Neural cell (in vitro differentiated cells): Measurements from ENCODE around the gene CCDC43. TPM values are rescaled to one million over a fixed set of nuclear protein-coding genes. Genes with fewer than 3 reads are reported as not detected.

Source experiments
- H2AFZ ChIP-seq: fragments of 200-600, 300-800 bp; sonication (generic), shearing (Covaris generic); 2 replicates; pipeline ENCODE4 v1.6.0; 2014; ENCODE audit warnings: low read depth, mild to moderate bottlenecking, antibody characterized with exemption, low read length, moderate library complexity
- H3F3A ChIP-seq: fragments of 200-600 bp; shearing (Covaris generic); 2 replicates; pipeline ENCODE4 v1.6.1; 2016; ENCODE audit warnings: mild to moderate bottlenecking, moderate library complexity, mixed read lengths, antibody characterized with exemption, low read length; ENCODE audit not compliant: insufficient read depth, poor library complexity, severe bottlenecking
- H3K27ac ChIP-seq: fragments of 200-600, 300-800 bp; sonication (generic), shearing (Covaris generic); 2 replicates; pipeline ENCODE4 v1.5.1; 2014; ENCODE audit warnings: mild to moderate bottlenecking, low read length, moderate library complexity
- H3K27me3 ChIP-seq: fragments of 300-800, 200-600 bp; sonication (generic), shearing (Covaris generic); 2 replicates; pipeline ENCODE4 v1.6.0; 2014; ENCODE audit warnings: mild to moderate bottlenecking, low read depth, low read length, moderate library complexity; ENCODE audit not compliant: insufficient read depth
- H3K36me3 ChIP-seq: fragments of 300-800, 200-600 bp; sonication (generic), shearing (Covaris generic); 2 replicates; pipeline ENCODE4 v1.5.1; 2014; ENCODE audit warnings: mild to moderate bottlenecking, antibody characterized with exemption, low read length, moderate library complexity; ENCODE audit not compliant: insufficient read depth
- H3K4me2 ChIP-seq: fragments of 300-800, 200-600 bp; sonication (generic), shearing (Covaris generic); 2 replicates; pipeline ENCODE4 v1.6.0; 2014; ENCODE audit warnings: mild to moderate bottlenecking, low read length
- H3K4me3 ChIP-seq: fragments of 300-800, 200-600 bp; sonication (generic), shearing (Covaris generic); 2 replicates; pipeline ENCODE4 v1.5.1; 2014; ENCODE audit warnings: mild to moderate bottlenecking, low read length, moderate library complexity
- H3K79me2 ChIP-seq: fragments of 200-600 bp; shearing (Covaris generic); replicated peaks from 2 replicates; pipeline ENCODE4 v1.6.0; 2014; ENCODE audit warnings: mild to moderate bottlenecking, low read length, moderate library complexity; ENCODE audit not compliant: insufficient read depth
- H3K9ac ChIP-seq: fragments of 300-800, 200-600 bp; sonication (generic), shearing (Covaris generic); 2 replicates; pipeline ENCODE4 v1.6.1; 2016; ENCODE audit warnings: mild to moderate bottlenecking, low read length, mixed read lengths
- H3K9me2 ChIP-seq: fragments of 200-600 bp; shearing (Covaris generic); 2 replicates; pipeline ENCODE4 v1.6.1; 2016; ENCODE audit warnings: mild to moderate bottlenecking, low read length, mixed read lengths; ENCODE audit not compliant: insufficient read depth
- H3K9me3 ChIP-seq: fragments of 200-600, 300-800 bp; sonication (generic), shearing (Covaris generic); 2 replicates; pipeline ENCODE4 v1.6.1; 2016; ENCODE audit warnings: mild to moderate bottlenecking, mixed run types, low read length, moderate library complexity, mixed read lengths
- H4K20me1 ChIP-seq: fragments of 200-600 bp; shearing (Covaris generic); 2 replicates; pipeline ENCODE4 v1.6.1; 2016; ENCODE audit warnings: mild to moderate bottlenecking, mixed run types; ENCODE audit not compliant: insufficient read depth
- EP300 ChIP-seq: fragments of 450-650 bp; conservative IDR thresholded peaks from 2 replicates; pipeline ENCODE4 v1.6.1; 2014; ENCODE audit warnings: antibody characterized with exemption, mild to moderate bottlenecking, moderate library complexity; ENCODE audit not compliant: poor library complexity, severe bottlenecking
- EZH2 ChIP-seq: fragments of 200-600, 300-800 bp; shearing (Covaris generic), sonication (generic); IDR thresholded peaks from 2 replicates; pipeline ENCODE4 v1.6.1; 2014; ENCODE audit warnings: antibody characterized with exemption, low read length, borderline replicate concordance, mild to moderate bottlenecking; ENCODE audit not compliant: insufficient read depth, poor library complexity, severe bottlenecking
- MXI1 ChIP-seq: fragments of 450-650 bp; conservative IDR thresholded peaks from 2 replicates; pipeline ENCODE4 v1.6.1; 2014; ENCODE audit warnings: antibody characterized with exemption, mild to moderate bottlenecking; ENCODE audit not compliant: poor library complexity, severe bottlenecking
- POLR2AphosphoS5 ChIP-seq: IDR thresholded peaks from 2 replicates; pipeline ENCODE4 v1.6.1; 2012
- RAD21 ChIP-seq: fragments of 450-650 bp; conservative IDR thresholded peaks from 2 replicates; pipeline ENCODE4 v1.6.1; 2014; ENCODE audit warnings: antibody characterized with exemption, mild to moderate bottlenecking, moderate library complexity
- SMC3 ChIP-seq: fragments of 450-650 bp; conservative IDR thresholded peaks from 2 replicates; pipeline ENCODE4 v1.6.1; 2014; ENCODE audit warnings: antibody characterized with exemption, mild to moderate bottlenecking, moderate library complexity; ENCODE audit not compliant: poor library complexity
- TAF1 ChIP-seq: IDR thresholded peaks from 2 replicates; pipeline ENCODE4 v1.6.1; 2012; ENCODE audit warnings: low read depth
- polyA plus RNA-seq: library from polyadenylated mRNA; depleted of rRNA; stranded (reverse); fragments of >200 nt; gene quantifications from 2 replicates; pipeline ENCODE4 v1.2.3, GENCODE V29; 2014
- TF ChIP-seq, protein P1 (sequence below): fragments of 450-650 bp; IDR thresholded peaks from 2 replicates; pipeline ENCODE4 v1.5.1; 2014; ENCODE audit warnings: antibody characterized with exemption, mild to moderate bottlenecking, moderate library complexity; ENCODE audit not compliant: poor library complexity, severe bottlenecking
- TF ChIP-seq, protein P2 (sequence below): IDR thresholded peaks from 2 replicates; pipeline ENCODE4 v1.6.1; 2012; ENCODE audit warnings: borderline replicate concordance

The CCDC43 gene
- polyA plus RNA-seq, 1 donor from 2014 or later, result 53.3 TPM

DNA sequence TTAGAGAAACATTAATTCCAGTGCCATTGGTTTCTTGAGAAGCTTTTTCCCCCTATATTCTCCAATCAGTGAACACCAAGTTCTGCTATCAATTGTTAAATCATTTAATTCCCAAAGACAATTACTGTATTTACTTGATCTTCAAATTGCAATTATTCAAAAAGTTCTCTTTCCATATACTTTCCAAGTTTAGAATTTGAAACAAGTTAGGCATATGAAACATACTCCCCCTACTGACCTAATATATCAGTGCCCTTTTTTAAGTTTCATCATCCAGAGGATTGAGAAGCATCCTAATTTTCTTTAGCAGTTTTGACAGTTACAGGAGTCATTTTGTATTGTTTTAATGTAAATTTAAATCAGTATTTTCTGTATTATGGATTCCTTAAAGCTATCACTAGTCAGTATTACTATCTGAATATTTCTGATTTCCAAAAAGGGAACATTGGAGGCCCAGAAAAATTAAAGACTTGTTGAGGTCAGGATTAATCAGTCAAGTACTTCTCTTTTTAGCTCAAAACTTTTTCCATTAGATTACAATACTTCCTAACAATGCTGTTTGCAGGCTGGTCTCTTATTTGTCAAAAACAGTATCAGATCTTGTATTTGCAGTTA lies 17.0 kb downstream of the CCDC43 start:
- Histone ChIP-seq H3K36me3 (no peaks in the 10 kb centered on the region), H3K27me3 (no peaks in the 10 kb centered on the region), H3K4me2 (no peak overlapping the region), H3K9me3 (no peaks in the 10 kb centered on the region), H3K4me3 (no peak overlapping the region), H3F3A (no peaks in the 10 kb centered on the region), H4K20me1 (no peaks in the 10 kb centered on the region), H3K9me2 (no peaks in the 10 kb centered on the region), H3K9ac (no peak overlapping the region), H3K27ac (no peak overlapping the region), H2AFZ (no peak overlapping the region), H3K79me2 (no peaks in the 10 kb centered on the region)
- peak; percentile 39 for TF ChIP-seq SMC3
- no peak for TF ChIP-seq EP300
- peak; percentile 42 for TF ChIP-seq RAD21
- TF ChIP-seq, protein P1, sequence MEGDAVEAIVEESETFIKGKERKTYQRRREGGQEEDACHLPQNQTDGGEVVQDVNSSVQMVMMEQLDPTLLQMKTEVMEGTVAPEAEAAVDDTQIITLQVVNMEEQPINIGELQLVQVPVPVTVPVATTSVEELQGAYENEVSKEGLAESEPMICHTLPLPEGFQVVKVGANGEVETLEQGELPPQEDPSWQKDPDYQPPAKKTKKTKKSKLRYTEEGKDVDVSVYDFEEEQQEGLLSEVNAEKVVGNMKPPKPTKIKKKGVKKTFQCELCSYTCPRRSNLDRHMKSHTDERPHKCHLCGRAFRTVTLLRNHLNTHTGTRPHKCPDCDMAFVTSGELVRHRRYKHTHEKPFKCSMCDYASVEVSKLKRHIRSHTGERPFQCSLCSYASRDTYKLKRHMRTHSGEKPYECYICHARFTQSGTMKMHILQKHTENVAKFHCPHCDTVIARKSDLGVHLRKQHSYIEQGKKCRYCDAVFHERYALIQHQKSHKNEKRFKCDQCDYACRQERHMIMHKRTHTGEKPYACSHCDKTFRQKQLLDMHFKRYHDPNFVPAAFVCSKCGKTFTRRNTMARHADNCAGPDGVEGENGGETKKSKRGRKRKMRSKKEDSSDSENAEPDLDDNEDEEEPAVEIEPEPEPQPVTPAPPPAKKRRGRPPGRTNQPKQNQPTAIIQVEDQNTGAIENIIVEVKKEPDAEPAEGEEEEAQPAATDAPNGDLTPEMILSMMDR, result peak; percentile 55

DNA sequence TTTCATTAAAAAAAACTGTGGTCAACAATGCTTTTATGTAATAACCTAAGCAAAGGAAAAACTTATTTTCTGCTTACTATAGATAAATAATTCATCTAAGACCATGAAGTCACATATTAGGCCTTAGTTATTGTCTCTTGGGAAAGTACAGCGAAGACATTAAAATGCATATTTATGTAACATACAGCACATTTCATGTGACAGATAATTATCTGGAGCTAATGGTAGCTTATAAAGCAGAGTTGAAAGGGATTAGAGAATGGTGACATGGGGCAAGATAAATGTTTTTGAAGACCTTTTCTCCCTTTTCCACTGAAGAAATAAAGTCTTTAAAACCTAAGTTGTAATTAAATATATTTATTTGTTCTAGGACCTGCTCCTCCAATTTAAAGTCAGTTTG lies 23.6 kb downstream of the CCDC43 start:
- Histone ChIP-seq H3K9me3 (no peaks in the 10 kb centered on the region), H3F3A (no peaks in the 10 kb centered on the region), H4K20me1 (no peaks in the 10 kb centered on the region), H3K9ac (no peak overlapping the region), H3K4me3 (no peak overlapping the region), H3K4me2 (no peak overlapping the region), H3K27ac (peak overlapping the region; percentile 4), H3K9me2 (no peaks in the 10 kb centered on the region), H2AFZ (no peak overlapping the region), H3K27me3 (no peaks in the 10 kb centered on the region), H3K36me3 (no peaks in the 10 kb centered on the region), H3K79me2 (no peaks in the 10 kb centered on the region)
- TF ChIP-seq MXI1 (no peak), POLR2AphosphoS5 (no peak), EP300 (no peak)

DNA sequence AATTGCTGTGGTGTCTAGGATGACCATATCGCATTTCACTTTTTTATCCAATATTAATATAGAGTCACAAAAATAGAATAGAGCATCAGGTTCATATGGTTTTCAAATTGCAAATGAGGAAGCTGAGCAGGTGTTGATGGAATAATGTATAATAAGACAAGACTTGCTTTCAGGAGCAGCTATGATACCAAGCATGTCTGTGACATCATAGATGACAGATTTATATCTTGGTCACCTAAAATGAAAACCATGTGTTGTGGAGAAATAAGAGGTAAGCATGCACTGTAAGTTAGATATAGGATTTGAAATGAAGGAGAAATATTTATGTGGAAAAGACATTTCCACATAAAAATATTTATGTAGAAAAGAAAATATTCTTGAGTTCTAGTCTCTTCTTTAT lies 24.7 kb downstream of the CCDC43 start:
- H4K20me1 ChIP-seq, result no peaks in the 10 kb centered on the region
- no peaks in the 10 kb centered on the region for H3K27me3 ChIP-seq
- no peaks in the 10 kb centered on the region for H3K79me2 ChIP-seq
- no peak overlapping the region for H3K9ac ChIP-seq
- H3K36me3 ChIP-seq, result no peaks in the 10 kb centered on the region
- no peaks in the 10 kb centered on the region for H3K9me3 ChIP-seq
- H3F3A ChIP-seq, result no peaks in the 10 kb centered on the region
- no peaks in the 10 kb centered on the region for H3K9me2 ChIP-seq
- H3K4me2 ChIP-seq, result no peak overlapping the region
- no peak overlapping the region for H3K4me3 ChIP-seq
- TF ChIP-seq EZH2 (no peak), SMC3 (no peak), EP300 (no peak), POLR2AphosphoS5 (no peak), TAF1 (no peak), RAD21 (no peak), MXI1 (no peak)
- TF ChIP-seq, protein P1, result no peak
- TF ChIP-seq, protein P2, sequence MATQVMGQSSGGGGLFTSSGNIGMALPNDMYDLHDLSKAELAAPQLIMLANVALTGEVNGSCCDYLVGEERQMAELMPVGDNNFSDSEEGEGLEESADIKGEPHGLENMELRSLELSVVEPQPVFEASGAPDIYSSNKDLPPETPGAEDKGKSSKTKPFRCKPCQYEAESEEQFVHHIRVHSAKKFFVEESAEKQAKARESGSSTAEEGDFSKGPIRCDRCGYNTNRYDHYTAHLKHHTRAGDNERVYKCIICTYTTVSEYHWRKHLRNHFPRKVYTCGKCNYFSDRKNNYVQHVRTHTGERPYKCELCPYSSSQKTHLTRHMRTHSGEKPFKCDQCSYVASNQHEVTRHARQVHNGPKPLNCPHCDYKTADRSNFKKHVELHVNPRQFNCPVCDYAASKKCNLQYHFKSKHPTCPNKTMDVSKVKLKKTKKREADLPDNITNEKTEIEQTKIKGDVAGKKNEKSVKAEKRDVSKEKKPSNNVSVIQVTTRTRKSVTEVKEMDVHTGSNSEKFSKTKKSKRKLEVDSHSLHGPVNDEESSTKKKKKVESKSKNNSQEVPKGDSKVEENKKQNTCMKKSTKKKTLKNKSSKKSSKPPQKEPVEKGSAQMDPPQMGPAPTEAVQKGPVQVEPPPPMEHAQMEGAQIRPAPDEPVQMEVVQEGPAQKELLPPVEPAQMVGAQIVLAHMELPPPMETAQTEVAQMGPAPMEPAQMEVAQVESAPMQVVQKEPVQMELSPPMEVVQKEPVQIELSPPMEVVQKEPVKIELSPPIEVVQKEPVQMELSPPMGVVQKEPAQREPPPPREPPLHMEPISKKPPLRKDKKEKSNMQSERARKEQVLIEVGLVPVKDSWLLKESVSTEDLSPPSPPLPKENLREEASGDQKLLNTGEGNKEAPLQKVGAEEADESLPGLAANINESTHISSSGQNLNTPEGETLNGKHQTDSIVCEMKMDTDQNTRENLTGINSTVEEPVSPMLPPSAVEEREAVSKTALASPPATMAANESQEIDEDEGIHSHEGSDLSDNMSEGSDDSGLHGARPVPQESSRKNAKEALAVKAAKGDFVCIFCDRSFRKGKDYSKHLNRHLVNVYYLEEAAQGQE, result no peak
- H2AFZ ChIP-seq, result no peak overlapping the region
- no peak overlapping the region for H3K27ac ChIP-seq
